DND-41 (cell line): Measurements from ENCODE around the gene IFITM5.

Experiments used
- CTCF ChIP-seq: IDR thresholded peaks from 2 replicates; pipeline ENCODE4 v1.5.1; 2012; ENCODE audit warnings: borderline replicate concordance, low read length, moderate library complexity, mild to moderate bottlenecking; ENCODE audit not compliant: poor library complexity, severe bottlenecking; ENCODE audit errors: extremely low read depth
- EZH2 ChIP-seq: IDR thresholded peaks from 3 replicates; pipeline ENCODE4 v1.6.1; 2012; ENCODE audit warnings: borderline replicate concordance, low read depth, mild to moderate bottlenecking, moderate library complexity, low read length, inconsistent platforms; ENCODE audit not compliant: severe bottlenecking

GRCh38 chr11:331358-332060, 32.2 kb upstream of the IFITM5 start:
- TF ChIP-seq CTCF = no peak
- no peak for TF ChIP-seq EZH2
